Duodenal mucosa (tissue), 2 donors: ENCODE measurements around the gene CAPN14.

Source experiments
- H3K27ac ChIP-seq: one replicate; pipeline ENCODE4 v1.7.0; 2013; ENCODE audit warnings: low read depth, low read length
- H3K27me3 ChIP-seq, 2 donors: one replicate each; pipeline ENCODE4 v1.7.0; 2013; ENCODE audit warnings: low read length in 2 of 2, control low read depth in 1 of 2; ENCODE audit not compliant: insufficient read depth in 2 of 2, control insufficient read depth in 1 of 2
- H3K36me3 ChIP-seq, 2 donors: one replicate each; pipeline ENCODE4 v1.7.0; 2013; ENCODE audit warnings: low read length in 2 of 2, control low read depth in 1 of 2; ENCODE audit not compliant: insufficient read depth in 2 of 2, control insufficient read depth in 1 of 2
- H3K4me1 ChIP-seq, 2 donors: one replicate each; pipeline ENCODE4 v1.7.0; 2013; ENCODE audit warnings: low read length in 2 of 2, control low read depth in 1 of 2; ENCODE audit not compliant: insufficient read depth in 2 of 2, control insufficient read depth in 1 of 2
- H3K4me3 ChIP-seq, 2 donors: one replicate each; pipeline ENCODE4 v1.7.0; 2013; ENCODE audit warnings: low read length in 2 of 2, low read depth in 1 of 2
- H3K9ac ChIP-seq, 2 donors: one replicate each; pipeline ENCODE4 v1.7.0; 2013; ENCODE audit warnings: low read length in 2 of 2, low read depth in 1 of 2
- H3K9me3 ChIP-seq, 2 donors: one replicate each; pipeline ENCODE4 v1.7.0; 2013; ENCODE audit warnings: low read length in 2 of 2, control low read depth in 1 of 2; ENCODE audit not compliant: control insufficient read depth in 1 of 2

Gene CAPN14

DNA sequence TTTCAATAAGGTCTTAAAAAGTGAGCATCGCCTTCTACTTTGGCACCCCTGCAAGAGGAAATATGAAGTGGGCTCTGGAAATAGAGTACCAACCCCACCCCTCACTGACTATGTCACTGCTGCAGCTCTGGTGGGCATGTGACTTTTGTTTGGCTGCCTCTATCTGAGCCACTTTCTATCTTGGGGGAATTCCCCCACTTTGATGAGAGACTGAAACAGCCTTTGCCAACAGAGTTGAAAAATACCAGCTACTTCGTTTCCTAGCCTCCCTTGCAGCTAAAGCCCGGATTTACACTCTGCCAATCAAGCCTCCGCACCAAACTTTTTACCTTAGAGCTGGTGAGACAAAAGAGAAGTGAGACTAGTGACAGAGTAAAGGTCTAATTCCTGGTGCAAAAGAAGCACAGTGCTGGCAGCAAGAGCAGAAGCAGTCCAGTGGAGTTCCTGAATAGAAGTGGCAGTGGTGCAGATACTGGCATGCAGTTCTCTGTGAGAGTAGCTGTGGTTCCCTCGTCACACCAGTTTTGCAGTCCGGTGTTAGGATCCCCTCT lies 67.1 kb downstream of the CAPN14 start:
- Histone ChIP-seq H3K9me3 (no peaks in the 10 kb centered on the region), H3K9ac (no peak overlapping the region), H3K4me1 (no peaks in the 10 kb centered on the region), H3K36me3 (no peaks in the 10 kb centered on the region), H3K27me3 (peaks cover 6 to 7% of the 10 kb centered on the region in 2 donors), H3K4me3 (no peak overlapping the region), H3K27ac (no peak overlapping the region)

DNA sequence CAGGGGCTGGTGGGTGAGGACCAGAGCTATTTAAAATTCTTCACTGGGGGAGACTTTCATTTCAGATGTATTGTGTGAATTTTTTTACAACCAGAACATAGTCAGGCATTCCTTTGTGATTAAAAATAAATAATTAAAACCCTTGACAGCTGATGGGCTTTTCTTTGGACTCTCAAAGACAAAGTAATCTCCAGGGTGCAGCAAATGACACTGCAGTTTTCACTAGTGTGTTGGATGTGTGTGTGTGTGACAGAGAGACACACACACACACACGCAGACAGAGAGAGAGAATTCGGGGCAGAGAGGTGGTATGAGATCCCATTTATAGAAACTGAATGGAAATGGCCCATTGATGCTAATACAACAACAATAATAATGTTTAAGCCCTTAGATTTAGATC lies 68.8 kb downstream of the CAPN14 start:
- H3K27me3 ChIP-seq = peaks cover 6 to 7% of the 10 kb centered on the region in 2 donors
- H3K4me3 ChIP-seq = no peak overlapping the region
- no peak overlapping the region for H3K27ac ChIP-seq
- no peaks in the 10 kb centered on the region for H3K9me3 ChIP-seq
- H3K4me1 ChIP-seq = no peaks in the 10 kb centered on the region
- H3K36me3 ChIP-seq = no peaks in the 10 kb centered on the region
- H3K9ac ChIP-seq = no peak overlapping the region

DNA sequence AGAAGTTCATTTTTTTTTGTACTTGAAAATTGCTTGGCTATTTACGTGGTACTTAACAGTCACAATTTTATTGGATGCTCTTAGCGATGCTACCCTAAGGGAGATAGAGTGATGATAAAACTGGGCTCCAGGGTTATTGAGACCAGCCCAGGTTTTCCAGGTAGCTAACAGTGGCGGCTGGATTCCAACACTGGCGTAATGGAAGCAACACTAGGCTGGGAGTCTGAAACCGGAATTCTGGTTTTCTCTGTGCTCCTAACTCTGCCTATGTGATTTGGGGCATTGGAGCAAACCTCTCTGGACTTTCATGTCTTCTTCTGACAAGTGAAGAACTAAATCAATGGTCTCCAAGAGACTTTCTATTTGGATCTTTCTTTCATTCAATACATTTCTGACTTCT lies 69.7 kb downstream of the CAPN14 start:
- no peak overlapping the region for H3K4me3 ChIP-seq

DNA sequence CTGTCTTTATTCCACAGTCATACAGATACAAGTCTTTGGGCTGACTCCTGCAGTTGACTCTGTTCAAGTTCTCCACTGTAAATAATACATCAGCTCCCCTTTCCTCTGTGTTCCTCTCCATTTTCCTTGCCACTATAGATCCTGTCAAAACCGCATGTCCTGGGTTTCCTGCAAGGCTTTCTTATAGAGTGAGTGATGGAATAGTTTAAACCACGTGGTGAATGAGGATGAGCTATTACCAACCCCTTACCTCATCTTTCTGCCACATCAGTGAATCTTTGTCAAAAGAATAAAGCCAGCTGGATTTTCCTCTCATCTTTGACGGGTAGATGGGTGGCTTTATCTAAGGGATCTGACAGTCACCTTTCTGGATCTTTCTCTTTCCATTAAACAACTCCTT lies 75.2 kb downstream of the CAPN14 start:
- Histone ChIP-seq H3K4me3 (no peak overlapping the region), H3K9ac (no peak overlapping the region), H3K27ac (no peak overlapping the region), H3K27me3 (peaks cover 15 to 21% of the 10 kb centered on the region in 2 donors), H3K4me1 (peaks cover 2 to 7% of the 10 kb centered on the region in 2 donors), H3K9me3 (no peaks in the 10 kb centered on the region), H3K36me3 (no peaks in the 10 kb centered on the region)

More for the DNA sequence above, 69.7 kb downstream of the CAPN14 start:
- H3K27me3 ChIP-seq = peaks cover 6 to 7% of the 10 kb centered on the region in 2 donors
- no peaks in the 10 kb centered on the region for H3K36me3 ChIP-seq
- no peaks in the 10 kb centered on the region for H3K9me3 ChIP-seq
- no peaks in the 10 kb centered on the region for H3K4me1 ChIP-seq
- no peak overlapping the region for H3K27ac ChIP-seq
- no peak overlapping the region for H3K9ac ChIP-seq

DNA sequence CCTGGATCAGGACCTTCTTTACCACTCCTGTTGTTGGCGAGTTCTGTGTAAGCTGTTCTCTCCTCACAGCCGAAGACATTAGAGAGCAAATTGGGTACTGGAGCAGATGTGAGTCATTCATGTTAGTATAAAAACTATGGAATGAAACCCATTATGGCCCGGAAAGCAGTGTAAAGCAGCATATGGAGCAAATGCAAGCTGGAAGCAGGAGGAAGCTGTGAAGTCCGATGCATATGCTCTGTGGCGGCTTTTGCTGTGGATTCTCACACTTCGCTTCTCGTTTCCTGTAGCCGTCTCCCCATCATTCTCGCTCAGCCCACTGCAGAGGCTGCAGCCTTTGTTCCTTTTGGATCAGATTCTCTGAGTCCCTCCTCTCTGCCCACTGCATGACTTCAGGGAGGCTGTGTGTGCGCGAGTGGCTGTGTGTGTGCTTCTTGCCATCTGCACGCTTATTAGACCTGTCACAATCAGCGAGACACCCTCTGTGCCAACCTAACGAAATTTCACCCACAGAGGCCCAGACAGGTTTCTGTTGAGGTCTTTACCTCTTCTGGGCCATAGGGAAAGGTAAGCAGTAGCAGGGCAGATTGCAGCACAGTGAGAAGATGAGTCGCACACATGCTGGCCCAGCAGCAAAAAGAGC lies 75.8 kb downstream of the CAPN14 start:
- no peaks in the 10 kb centered on the region for H3K36me3 ChIP-seq
- H3K4me3 ChIP-seq = no peak overlapping the region
- peaks cover 5 to 12% of the 10 kb centered on the region in 2 donors for H3K4me1 ChIP-seq
- H3K9me3 ChIP-seq = no peaks in the 10 kb centered on the region
- H3K9ac ChIP-seq = no peak overlapping the region
- no peak overlapping the region for H3K27ac ChIP-seq
- H3K27me3 ChIP-seq = peaks cover 17 to 26% of the 10 kb centered on the region in 2 donors

DNA sequence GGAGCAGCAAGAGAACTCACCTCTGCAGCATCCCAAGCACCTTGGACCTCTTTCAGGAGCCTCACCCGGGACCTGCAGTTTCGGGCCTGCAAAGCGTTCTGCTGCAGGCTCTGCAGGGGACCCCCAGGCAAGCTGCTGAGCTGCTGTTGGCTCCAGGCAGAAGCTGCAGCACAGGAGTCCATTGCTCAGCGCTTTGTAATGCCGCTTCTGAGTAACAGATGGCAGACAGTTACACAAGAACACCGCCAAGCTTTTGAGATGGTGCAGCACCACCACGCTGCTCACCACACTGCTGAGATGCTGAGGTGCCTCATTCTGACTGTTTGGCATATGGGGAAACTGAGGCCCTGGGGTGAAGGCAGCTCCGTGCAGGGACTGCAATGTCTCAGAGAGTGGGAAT lies 77.2 kb downstream of the CAPN14 start:
- Histone ChIP-seq H3K4me1 (peaks cover 5 to 16% of the 10 kb centered on the region in 2 donors), H3K36me3 (no peaks in the 10 kb centered on the region), H3K27ac (no peak overlapping the region), H3K4me3 (no peak overlapping the region), H3K9ac (no peak overlapping the region), H3K27me3 (peaks cover 25 to 33% of the 10 kb centered on the region in 2 donors), H3K9me3 (no peaks in the 10 kb centered on the region)

DNA sequence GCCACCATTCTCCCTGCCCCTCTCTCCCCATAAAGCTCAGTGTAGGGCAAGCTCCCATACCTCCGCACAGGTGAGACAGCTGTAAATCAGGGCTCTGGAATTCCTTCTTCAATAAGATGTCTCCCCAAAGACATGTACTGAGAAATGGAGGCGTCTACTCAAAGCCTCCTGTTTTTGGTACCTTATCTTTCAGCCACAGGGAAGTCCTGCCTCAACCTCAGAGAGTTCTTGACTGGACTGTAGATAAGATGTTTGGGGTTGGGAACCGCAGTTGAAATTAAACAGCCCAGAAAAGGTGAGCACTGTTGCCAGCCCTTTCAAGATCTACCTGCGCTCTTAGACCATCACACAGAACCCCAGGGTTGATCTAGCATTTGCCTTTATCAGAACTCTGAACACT lies 77.6 kb downstream of the CAPN14 start:
- H3K4me1 ChIP-seq = peaks cover 5 to 16% of the 10 kb centered on the region in 2 donors
- H3K36me3 ChIP-seq = no peaks in the 10 kb centered on the region
- no peak overlapping the region for H3K27ac ChIP-seq
- no peak overlapping the region for H3K9ac ChIP-seq
- H3K9me3 ChIP-seq = no peaks in the 10 kb centered on the region
- H3K4me3 ChIP-seq = no peak overlapping the region
- peaks cover 29 to 33% of the 10 kb centered on the region in 2 donors for H3K27me3 ChIP-seq

DNA sequence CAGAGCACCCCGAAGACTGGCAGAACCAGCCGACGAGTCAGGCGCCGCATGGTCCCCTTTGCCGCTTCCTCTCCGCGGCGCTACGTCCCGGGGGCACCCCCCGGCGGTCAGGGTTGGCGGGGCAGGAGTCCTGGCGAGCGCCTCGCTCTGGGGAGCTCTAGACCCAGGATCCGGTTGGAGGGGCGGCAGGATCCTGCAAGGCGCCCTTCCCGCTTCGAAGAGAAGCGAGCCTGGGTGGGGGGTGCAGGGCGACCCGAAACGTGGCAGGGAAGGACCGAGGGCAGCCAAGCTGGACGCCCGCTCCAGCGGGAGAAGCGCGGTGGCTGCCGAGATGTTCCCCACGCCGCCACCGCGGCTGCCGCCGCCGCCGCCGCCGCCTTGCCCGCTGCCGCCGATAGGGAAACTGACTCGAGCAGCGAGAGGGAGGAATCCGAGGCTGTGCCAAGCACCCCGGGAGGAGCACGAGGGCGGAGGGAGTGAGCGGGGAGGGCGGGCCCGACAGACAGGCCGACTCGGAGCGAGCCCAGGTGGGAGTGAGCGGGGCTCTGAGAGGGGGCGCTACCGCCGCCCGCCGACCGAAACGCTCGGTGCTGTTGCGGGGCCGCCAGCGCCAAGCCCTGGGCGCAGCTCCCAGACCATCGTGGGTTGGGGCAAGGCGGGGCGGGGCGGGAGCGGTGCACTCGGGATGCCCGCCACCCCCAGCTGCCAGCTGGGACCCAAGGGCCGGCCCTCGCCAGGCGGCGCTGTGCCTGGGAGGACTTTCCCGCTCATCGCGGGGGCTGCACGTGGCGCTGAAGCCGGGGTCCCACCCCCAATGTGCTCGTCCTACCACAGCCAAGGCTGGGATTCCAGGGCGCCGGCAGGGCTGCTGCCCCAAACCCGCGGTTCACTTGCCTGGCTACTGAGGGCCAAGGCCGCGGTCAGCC lies 79.0 kb downstream of the CAPN14 start, which contains the start of gene GALNT14:
Gene GALNT14 (minus strand): TSS at position 404 of the 926 bp plus-strand sequence. CDS start 354 bp downstream, at position 50.
- Histone ChIP-seq H3K36me3 (no peaks in the 10 kb centered on the region), H3K4me3 (peak within 1 kb of the TSS; percentile 64 to 77), H3K27me3 (peaks cover 29 to 33% of the 10 kb centered on the region in 2 donors), H3K9me3 (no peaks in the 10 kb centered on the region), H3K4me1 (peaks cover 5 to 16% of the 10 kb centered on the region in 2 donors), H3K27ac (no peak within 1 kb of the TSS), H3K9ac (peak within 1 kb of the TSS in 1 of 2 donors; percentile 32)

DNA sequence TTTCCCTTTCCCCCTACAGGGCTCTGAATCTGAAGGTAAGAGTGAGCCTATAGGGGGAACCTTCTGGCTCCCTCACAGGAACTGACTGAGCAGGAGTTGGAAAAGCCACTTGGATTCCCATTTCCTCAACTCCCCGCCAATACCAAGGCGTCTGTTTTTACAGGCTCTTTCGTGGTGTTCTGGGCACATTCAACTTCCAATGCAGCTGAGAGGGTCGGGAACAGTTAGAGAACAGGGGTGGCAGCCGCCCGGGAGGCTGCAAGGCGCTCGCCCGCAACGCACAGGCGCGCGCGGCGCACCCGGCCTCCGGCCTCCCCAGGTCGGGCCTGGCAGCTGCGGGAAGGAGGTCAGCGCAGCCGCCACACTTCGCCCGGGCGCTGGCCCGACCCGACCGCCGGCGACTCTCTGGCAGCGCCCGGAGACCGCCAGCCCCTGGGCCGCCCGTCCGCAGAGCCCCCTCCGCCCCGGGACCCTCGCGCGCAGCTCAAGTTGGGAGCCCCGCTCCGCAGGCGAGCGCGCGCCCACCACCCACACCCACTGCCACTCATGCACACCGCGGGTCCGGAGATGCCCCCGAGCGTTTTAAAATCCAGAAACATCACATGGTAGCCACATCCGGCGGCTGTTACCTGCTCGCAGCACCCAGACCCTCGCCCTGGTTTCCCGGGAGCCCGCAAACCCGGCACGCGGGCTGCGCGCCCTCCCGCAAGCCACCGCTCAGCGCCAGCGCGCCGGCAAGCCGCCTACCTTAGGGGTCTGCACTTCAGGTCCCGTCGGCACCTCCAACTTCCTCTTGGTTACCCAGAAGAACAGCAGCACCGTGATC lies 79.9 kb downstream of the CAPN14 start:
- peaks cover 5 to 16% of the 10 kb centered on the region in 2 donors for H3K4me1 ChIP-seq
- peak overlapping the region in 1 of 2 donors; percentile 32 for H3K9ac ChIP-seq
- H3K27ac ChIP-seq = no peak overlapping the region
- H3K9me3 ChIP-seq = no peaks in the 10 kb centered on the region
- H3K27me3 ChIP-seq = peaks cover 29 to 33% of the 10 kb centered on the region in 2 donors
- H3K4me3 ChIP-seq = peak overlapping the region; percentile 64 to 77
- no peaks in the 10 kb centered on the region for H3K36me3 ChIP-seq
